ENCODE data around the gene CLCN3. TPM values are rescaled to one million over a fixed set of nuclear protein-coding genes. Genes with fewer than 3 reads are reported as not detected.

CLCN3 gene
- total RNA-seq, 1 donor from 2014 or later = 13.8 TPM

GRCh38 chr4:169583563-169583962 is 36.8 kb upstream of the CLCN3 start:
- no peak for TF ChIP-seq CTCF (IDR thresholded peaks at IDR 0.05)
- Histone ChIP-seq H3K36me3 (peaks cover 12 to 49% of the 10 kb centered on the region in 2 donors), H3K27ac (no peak overlapping the region)

GRCh38 chr4:169593050-169593560 is 27.3 kb upstream of the CLCN3 start:
- H3K27ac ChIP-seq = no peak overlapping the region
- intact Hi-C loops (cut with DNase I) = no loop called here
- H3K4me3 ChIP-seq = no peak overlapping the region
- H3K27me3 ChIP-seq = no peaks in the 10 kb centered on the region
- TF ChIP-seq CTCF (IDR thresholded peaks at IDR 0.05) = no peak
- peaks cover 5 to 24% of the 10 kb centered on the region in 2 donors for H3K36me3 ChIP-seq
- DNase-seq (ENCODE audit: low spot score in 2 of 2) = no peak
- H3K9me3 ChIP-seq = no peaks in the 10 kb centered on the region
- no peaks in the 10 kb centered on the region for H3K4me1 ChIP-seq

More at GRCh38 chr4:169583563-169583962, 36.8 kb upstream of the CLCN3 start:
- Histone ChIP-seq H3K4me1 (no peaks in the 10 kb centered on the region), H3K9me3 (no peaks in the 10 kb centered on the region), H3K4me3 (no peak overlapping the region), H3K27me3 (no peaks in the 10 kb centered on the region)
- DNase-seq (ENCODE audit: low spot score in 2 of 2) = no peak
- intact Hi-C loops (cut with DNase I) = no loop called here

GRCh38 chr4:169594560-169595195 is 25.7 kb upstream of the CLCN3 start:
- intact Hi-C loops (cut with DNase I) = no loop called here
- H3K27ac ChIP-seq = no peak overlapping the region
- H3K4me3 ChIP-seq = no peak overlapping the region
- H3K9me3 ChIP-seq = no peaks in the 10 kb centered on the region
- no peak for DNase-seq (ENCODE audit: low spot score in 2 of 2)
- no peaks in the 10 kb centered on the region for H3K27me3 ChIP-seq
- H3K4me1 ChIP-seq = no peaks in the 10 kb centered on the region
- peaks cover 5 to 10% of the 10 kb centered on the region in 2 donors for H3K36me3 ChIP-seq
- no peak for TF ChIP-seq CTCF (IDR thresholded peaks at IDR 0.05)

- intact Hi-C loops (cut with DNase I) = no loop called here
- no peak for TF ChIP-seq CTCF (IDR thresholded peaks at IDR 0.05)
- Histone ChIP-seq H3K4me1 (peaks cover 0 to 4% of the 10 kb centered on the region in 2 donors), H3K36me3 (peaks cover 0 to 8% of the 10 kb centered on the region in 2 donors), H3K4me3 (no peak overlapping the region), H3K9me3 (no peaks in the 10 kb centered on the region), H3K27ac (no peak overlapping the region), H3K27me3 (no peaks in the 10 kb centered on the region)
- no peak for DNase-seq (ENCODE audit: low spot score in 2 of 2)
These were observed 19.2 kb upstream of the CLCN3 start for GRCh38 chr4:169601016-169601771.

- H3K27me3 ChIP-seq = no peaks in the 10 kb centered on the region
- no peak overlapping the region for H3K4me3 ChIP-seq
- H3K36me3 ChIP-seq = peaks cover 0 to 8% of the 10 kb centered on the region in 2 donors
- no peak for DNase-seq (ENCODE audit: low spot score in 2 of 2)
- no peaks in the 10 kb centered on the region for H3K9me3 ChIP-seq
- no peak overlapping the region for H3K27ac ChIP-seq
- peaks cover 0 to 4% of the 10 kb centered on the region in 2 donors for H3K4me1 ChIP-seq
- TF ChIP-seq CTCF (IDR thresholded peaks at IDR 0.05) = no peak
- intact Hi-C loops (cut with DNase I) = no loop called here
These were observed 17.1 kb upstream of the CLCN3 start for GRCh38 chr4:169603312-169603711.

All from ascending aorta (tissue), 2 donors.